HG03135 (cell line): ENCODE data around the gene PINLYP.
"Not testable (repeated sequence)": the region's sequence is repeated elsewhere in the genome, so short reads cannot be mapped to it uniquely, and the experiment has no call there.

ENCODE experiments used
- ATAC-seq: cut with Tn5 transposase; IDR thresholded peaks from one replicate; pipeline ENCODE4 v1.9.1; 2021; ENCODE audit warnings: mild to moderate bottlenecking, moderate library complexity; ENCODE audit not compliant: unreplicated experiment

The PINLYP gene

GRCh38 chr19:43578787-43579186 lies 3.2 kb downstream of the PINLYP start:
- ATAC-seq: no peak

- no peak for ATAC-seq
These were observed 5.9 kb downstream of the PINLYP start for GRCh38 chr19:43581467-43581866.

- ATAC-seq: no peak
These were observed 6.9 kb downstream of the PINLYP start for GRCh38 chr19:43582495-43582894.

DNA sequence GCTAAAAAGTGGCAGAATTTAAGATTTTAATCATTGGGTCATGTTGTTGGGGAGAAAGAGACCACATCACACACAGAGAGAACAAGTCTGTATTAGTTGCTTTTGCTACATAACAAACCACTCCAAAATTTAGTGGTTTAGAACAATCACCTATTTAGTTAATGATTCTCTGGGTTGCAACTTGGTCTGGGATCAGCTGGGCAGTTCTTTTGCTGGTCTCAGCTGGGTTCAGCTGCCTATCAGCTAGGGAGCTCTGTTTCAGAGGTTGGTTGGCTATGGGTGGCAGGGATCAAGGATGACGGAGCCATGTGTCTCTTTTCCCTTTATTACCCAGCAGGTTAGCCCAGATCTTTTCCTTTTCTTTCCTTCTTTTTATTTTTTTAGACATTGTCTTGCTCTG lies 8.9 kb downstream of the PINLYP start:
- ATAC-seq: no peak

DNA sequence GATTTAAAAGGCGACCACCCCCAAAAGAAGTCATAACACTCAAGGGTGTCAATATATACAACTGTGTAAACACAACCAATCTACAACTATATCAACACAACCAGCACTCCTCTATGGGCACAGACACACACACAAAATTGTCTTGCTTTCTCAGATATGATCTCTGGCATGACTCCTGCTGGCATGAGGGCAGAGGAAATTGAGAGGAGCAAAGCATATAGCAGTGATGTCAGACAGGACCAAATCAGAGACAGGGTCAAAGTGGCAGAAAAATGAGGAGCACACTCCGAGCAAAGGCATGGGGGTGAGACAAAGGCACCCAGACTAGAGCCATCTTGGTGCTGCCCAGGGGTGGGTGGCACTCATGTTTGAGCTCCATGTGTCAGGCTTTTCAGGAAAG lies 10.7 kb downstream of the PINLYP start:
- no peak for ATAC-seq

DNA sequence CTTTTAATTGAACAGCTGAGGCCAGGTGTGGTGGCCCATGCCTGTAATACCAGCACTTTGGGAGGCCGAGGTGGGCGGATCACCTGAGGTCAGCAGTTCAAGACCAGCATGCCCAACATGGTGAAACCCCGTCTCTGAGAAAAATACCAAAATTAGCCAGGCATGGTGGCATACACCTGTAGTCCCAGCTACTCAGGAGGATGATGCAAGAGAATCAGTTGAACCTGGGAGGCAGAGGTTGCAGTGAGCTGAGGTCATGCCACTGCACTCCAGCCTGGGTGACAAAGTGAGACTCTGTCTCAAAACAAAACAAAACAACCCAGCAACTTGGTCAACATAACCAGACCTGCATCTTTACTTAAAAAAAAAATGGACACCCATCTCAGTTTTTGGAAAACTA lies 11.4 kb downstream of the PINLYP start:
- ATAC-seq: not testable (repeated sequence)

GRCh38 chr19:43589277-43589676 lies 13.7 kb downstream of the PINLYP start:
- no peak for ATAC-seq

DNA sequence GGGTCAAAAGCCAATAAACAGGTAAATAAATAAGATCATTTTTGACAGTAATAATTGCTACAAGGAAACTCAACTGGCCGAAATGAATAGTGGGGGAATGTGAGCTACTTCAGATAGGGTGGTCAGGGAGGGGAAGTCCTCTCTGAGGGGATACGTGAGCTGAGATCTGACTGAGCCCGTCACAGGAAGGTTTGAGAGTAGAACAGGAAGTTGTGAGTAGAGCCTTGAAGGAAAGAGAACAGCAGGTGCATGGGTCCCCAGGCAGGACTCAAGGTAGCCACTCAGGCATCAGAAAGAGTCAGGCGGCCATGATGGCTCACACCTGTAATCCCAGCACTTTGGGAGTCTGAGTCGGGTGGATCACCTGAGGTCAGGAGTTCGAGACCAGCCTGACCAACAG lies 14.1 kb downstream of the PINLYP start:
- ATAC-seq: no peak

GRCh38 chr19:43591904-43592772 lies 16.5 kb downstream of the PINLYP start:
- no peak for ATAC-seq

DNA sequence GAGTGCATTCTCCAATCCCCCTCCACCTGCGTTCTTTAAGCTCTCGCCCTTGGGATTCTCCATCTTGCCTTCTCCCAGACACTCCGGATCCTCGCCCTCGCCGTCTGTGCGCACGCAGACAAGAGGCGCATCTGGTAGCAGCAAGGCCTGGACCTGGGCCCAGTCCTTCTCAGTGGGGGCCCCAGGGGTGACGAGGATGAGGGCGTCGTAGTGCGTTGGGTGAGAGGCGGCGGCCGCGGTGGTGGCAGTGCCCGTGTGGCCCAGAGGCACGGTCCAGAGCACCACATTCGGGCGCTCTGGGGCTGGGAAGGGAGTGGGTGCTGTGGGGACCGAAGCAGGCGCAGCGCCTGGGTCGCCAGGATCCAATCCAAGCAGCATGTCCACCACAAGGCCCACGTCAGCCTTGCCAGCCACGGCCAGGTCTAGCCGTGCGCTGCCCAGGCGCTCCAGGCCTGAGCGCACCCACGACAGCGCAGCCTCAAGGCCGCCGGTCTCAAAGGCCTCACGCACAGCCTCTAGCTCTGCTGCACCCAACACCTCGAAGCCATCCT lies 17.3 kb downstream of the PINLYP start:
- no peak for ATAC-seq

DNA sequence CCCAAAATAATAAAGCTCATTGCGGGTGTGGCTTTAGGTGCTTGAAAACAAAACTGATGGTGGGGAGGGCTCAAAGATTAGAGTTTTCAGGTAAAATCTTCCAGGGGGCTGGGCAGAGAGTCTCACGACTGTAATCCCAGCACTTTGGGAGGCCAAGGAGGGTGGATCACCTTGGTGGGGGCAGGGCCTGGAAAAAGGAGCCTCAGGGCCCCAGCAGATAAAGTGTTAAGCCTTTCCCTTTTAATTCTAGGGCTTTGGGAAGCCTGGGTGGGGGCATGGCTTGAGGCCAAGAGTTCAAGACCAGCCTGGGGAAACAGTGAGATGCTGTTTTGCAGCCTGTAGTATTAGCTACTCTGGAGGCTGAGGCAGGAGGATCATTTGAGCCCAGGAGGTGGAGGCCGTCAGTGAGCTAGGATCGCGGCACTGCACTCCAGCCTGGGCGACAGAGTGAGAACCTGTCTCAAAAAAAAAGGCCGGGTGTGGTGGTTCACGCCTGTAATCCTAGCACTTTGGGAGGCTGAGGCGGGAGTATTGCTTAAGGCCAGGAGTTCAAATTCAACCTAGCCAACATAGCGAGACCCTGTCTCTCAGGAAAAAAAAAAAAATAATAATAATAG lies 18.6 kb downstream of the PINLYP start:
- no peak for ATAC-seq

DNA sequence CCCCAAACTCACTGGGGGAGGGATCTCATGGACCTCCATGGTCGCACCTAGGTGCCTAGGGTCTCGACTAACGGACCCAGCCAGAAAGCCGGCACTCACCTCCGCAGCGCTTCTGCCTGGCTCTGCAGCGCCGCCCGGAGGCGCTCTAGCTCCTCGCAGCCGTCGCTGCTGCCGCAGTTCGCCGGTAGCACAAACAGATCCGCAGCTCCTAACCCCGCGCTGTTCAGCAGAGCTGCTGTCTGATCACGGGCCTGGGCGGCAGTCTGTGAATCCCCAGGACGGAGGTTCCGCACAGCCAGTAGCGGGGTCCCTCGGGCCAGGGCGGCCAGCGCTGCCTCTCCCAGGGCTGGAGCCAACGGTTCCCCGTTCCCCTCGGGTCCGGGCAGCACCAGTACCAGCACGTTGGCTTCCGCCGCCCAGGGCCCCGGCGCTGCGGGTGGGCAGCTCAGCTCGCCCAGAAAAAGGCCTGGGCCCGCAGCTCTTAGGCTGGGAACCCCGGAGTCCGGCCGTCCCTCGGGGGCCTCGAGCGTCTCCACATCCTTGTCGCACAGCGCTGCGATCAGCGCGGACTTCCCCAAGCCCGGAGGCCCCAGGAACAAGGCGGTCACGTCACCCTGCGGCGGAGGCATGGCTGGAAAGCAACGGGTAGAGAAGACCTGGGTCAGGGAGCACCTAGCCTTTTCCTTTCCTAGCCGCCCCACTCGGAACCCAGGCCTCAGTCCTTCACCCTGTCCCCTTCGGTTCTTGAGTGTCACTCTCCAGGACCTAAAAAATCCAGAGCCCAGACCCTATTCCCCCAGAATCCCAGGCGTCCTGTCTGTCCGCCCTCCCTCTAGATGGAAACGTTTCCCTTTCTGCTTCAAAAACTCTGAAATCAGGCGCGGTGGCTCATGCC lies 19.4 kb downstream of the PINLYP start:
- no peak for ATAC-seq

- ATAC-seq: no peak
These were observed 20.0 kb downstream of the PINLYP start for GRCh38 chr19:43595605-43595998.

GRCh38 chr19:43595999-43596841 lies 20.6 kb downstream of the PINLYP start, which contains the start of the genes IRGQ and ZNF576:
Gene IRGQ (minus strand): TSS chr19:43596134. CDS start chr19:43595338, 796 bp downstream.
Gene ZNF576 (plus strand): TSS chr19:43596595. CDS start chr19:43597109, 514 bp downstream.
- peak; percentile 73 for ATAC-seq

DNA sequence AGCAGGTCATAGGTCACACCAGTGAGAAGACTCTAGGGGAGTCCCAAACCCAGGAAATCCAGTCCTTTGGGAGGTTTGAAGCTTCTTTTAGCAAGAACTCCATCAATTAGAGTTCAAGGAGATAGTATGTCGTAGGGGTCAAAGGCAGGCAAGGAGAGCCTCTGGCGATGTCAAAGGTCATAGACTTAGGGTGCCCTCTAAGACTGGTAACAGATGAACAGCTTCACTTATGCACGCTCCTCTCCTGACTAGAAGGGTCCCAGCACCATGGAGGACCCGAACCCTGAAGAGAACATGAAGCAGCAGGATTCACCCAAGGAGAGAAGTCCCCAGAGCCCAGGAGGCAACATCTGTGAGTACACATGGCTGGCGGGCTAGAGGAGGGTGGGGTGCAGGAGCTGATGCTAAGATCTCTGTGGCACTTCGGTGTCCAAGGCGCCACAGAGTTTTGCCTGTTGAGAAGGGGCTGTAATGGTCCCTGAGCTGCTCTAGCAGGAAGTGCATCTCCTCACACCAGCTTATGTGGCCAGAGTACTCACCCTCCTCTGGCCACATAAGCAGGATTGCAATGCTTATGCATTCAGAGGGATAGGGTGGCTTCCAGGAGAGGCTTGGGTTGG lies 21.4 kb downstream of the PINLYP start:
- ATAC-seq: no peak

DNA sequence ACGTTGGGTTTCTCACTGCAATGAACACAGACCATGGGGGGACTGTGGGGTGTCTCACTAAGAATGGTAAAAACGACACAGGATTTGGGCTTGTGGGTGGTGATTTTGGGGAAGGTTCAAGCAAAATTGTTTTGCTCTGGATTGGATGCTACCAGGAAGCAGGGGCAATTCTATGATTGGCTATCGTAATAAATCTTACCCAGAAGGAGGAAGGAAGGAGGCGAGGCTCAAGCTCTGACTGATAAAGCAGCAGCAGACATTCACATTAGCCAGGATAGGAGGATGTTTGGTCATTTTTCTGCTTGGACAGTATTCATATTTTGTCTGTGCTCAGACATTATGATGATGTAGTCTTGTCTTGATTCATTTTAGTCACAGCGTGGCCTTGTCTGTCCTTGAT lies 22.3 kb downstream of the PINLYP start:
- no peak for ATAC-seq

DNA sequence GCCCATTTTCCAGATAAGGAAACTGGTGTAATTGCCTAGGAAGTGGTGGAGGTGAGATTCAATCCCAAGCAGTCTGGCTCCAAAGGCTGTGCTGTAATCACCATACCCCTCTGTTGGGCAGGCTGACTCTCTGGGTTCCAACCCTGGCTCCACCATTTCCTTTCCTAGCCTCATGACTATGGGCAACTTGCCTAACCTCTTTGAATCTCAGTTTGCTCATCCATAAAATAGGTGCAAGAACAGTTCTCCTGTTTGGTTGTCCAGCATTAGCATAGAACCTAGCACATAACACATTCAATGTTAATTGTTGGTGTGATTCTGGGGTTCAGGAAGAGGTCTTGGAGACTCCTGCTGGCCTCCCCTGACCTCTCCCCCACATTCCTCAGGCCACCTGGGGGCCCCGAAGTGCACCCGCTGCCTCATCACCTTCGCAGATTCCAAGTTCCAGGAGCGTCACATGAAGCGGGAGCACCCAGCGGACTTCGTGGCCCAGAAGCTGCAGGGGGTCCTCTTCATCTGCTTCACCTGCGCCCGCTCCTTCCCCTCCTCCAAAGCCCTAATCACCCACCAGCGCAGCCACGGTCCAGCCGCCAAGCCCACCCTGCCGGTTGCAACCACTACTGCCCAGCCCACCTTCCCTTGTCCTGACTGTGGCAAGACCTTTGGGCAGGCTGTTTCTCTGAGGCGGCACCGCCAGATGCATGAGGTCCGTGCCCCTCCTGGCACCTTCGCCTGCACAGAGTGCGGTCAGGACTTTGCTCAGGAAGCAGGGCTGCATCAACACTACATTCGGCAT lies 23.0 kb downstream of the PINLYP start:
- no peak for ATAC-seq

DNA sequence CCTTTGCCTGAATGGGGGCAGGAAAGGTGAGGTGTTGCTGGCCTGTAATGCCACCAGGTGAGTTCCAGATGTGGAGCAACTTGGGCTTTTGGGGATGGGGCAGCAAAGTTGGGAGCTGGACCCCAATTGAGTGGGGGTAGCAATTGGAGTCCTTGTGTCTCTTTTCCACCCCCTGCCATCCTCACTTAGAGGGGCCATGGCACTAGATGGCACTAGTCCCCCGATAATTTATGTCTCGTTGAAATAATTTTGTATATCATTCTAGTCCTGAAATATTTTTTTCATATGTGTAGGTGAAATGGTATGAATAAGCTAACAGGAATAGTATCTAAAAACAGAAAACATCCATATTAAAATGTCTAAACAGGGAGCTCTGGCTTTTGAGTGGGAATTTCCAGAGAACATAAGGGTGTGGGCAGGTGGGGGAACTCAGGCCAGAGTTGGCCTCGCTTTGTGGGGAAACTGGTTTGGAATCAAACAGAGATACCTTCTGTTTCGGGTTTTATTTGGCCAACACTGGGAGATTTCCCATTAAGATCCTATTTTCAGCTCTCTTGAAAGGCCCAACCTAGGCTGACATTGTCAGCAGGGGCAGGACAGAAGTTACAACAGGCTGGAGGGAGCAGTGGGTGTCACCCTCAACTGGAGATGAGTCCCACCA lies 24.2 kb downstream of the PINLYP start:
- ATAC-seq: no peak
